Right atrium auricular region (tissue), 2 donors: ENCODE measurements around the gene CRIM1. TPM values are rescaled to one million over a fixed set of nuclear protein-coding genes. Genes with fewer than 3 reads are reported as not detected.

Source experiments
- DNase-seq: peaks from one replicate; pipeline ENCODE4 v3.0.0-alpha.2; 2019; ENCODE audit warnings: low spot score
- H3K27ac ChIP-seq, 2 donors: fragments of 200-600 bp; sonication (generic); 1 replicate in 1 of 2; 2 replicates in 1 of 2; pipeline ENCODE4 v1.5.1; 2016 to 2019
- H3K27me3 ChIP-seq, 2 donors: fragments of 200-600 bp; sonication (generic); one replicate each; pipeline versions ENCODE4 v1.5.1 to v1.6.0; 2017 to 2019
- H3K36me3 ChIP-seq: fragments of 200-600 bp; sonication (generic); one replicate; pipeline ENCODE4 v1.5.1; 2016
- H3K4me1 ChIP-seq, 2 donors: fragments of 200-600 bp; sonication (generic); one replicate each; pipeline versions ENCODE4 v1.5.1 to v1.6.0; 2017 to 2019
- H3K4me3 ChIP-seq, 2 donors: fragments of 200-600 bp; sonication (generic); 1 replicate in 1 of 2; 2 replicates in 1 of 2; pipeline ENCODE4 v1.5.1; 2017 to 2019; ENCODE audit warnings: mild to moderate bottlenecking in 1 of 2, moderate library complexity in 1 of 2
- H3K9me3 ChIP-seq, 2 donors: fragments of 200-600 bp; sonication (generic); one replicate each; pipeline ENCODE4 v1.5.1; 2019
- CTCF ChIP-seq, 2 donors: fragments of 200-600 bp; sonication (generic); IDR thresholded peaks; one replicate each; pipeline ENCODE4 v1.5.1; 2019; ENCODE audit warnings: antibody characterized with exemption in 2 of 2
- total RNA-seq, 2 donors: library from RNA; depleted of rRNA; stranded (reverse); fragments of >200 nt; gene quantifications; one replicate each; pipeline ENCODE4 v1.1.0, GENCODE V29; 2016

The CRIM1 gene
- total RNA-seq, 2 donors from 2014 or later: 49.1 to 71.3 TPM

- no peak for DNase-seq
- no peaks in the 10 kb centered on the region for H3K9me3 ChIP-seq
- TF ChIP-seq CTCF (IDR thresholded peaks at IDR 0.05): no peak
- no peak overlapping the region for H3K4me3 ChIP-seq
- H3K27ac ChIP-seq: no peak overlapping the region
- no peaks in the 10 kb centered on the region for H3K27me3 ChIP-seq
- H3K4me1 ChIP-seq: peaks cover 0 to 19% of the 10 kb centered on the region in 2 donors
- no peaks in the 10 kb centered on the region for H3K36me3 ChIP-seq
These were observed 178.8 kb downstream of the CRIM1 start for GRCh38 chr2:36534275-36534799.

- DNase-seq: no peak
- H3K4me3 ChIP-seq: no peak overlapping the region
- H3K27me3 ChIP-seq: no peaks in the 10 kb centered on the region
- H3K9me3 ChIP-seq: no peaks in the 10 kb centered on the region
- no peaks in the 10 kb centered on the region for H3K36me3 ChIP-seq
- no peak overlapping the region for H3K27ac ChIP-seq
- peaks cover 0 to 14% of the 10 kb centered on the region in 2 donors for H3K4me1 ChIP-seq
- TF ChIP-seq CTCF (IDR thresholded peaks at IDR 0.05): no peak
These were observed 179.5 kb downstream of the CRIM1 start for GRCh38 chr2:36535099-36535498.

- no peak overlapping the region for H3K27ac ChIP-seq
- no peaks in the 10 kb centered on the region for H3K27me3 ChIP-seq
- no peaks in the 10 kb centered on the region for H3K36me3 ChIP-seq
These were observed 181.2 kb downstream of the CRIM1 start for GRCh38 chr2:36536776-36537175.

GRCh38 chr2:36538335-36538734, 182.8 kb downstream of the CRIM1 start:
- H3K27ac ChIP-seq: no peak overlapping the region
- DNase-seq: no peak
- H3K4me3 ChIP-seq: no peak overlapping the region
- peaks cover 0 to 7% of the 10 kb centered on the region in 2 donors for H3K4me1 ChIP-seq
- H3K36me3 ChIP-seq: no peaks in the 10 kb centered on the region
- no peaks in the 10 kb centered on the region for H3K9me3 ChIP-seq
- TF ChIP-seq CTCF (IDR thresholded peaks at IDR 0.05): no peak
- no peaks in the 10 kb centered on the region for H3K27me3 ChIP-seq

More at GRCh38 chr2:36536776-36537175, 181.2 kb downstream of the CRIM1 start:
- Histone ChIP-seq H3K4me1 (no peaks in the 10 kb centered on the region), H3K4me3 (no peak overlapping the region), H3K9me3 (no peaks in the 10 kb centered on the region)
- DNase-seq: no peak
- no peak for TF ChIP-seq CTCF (IDR thresholded peaks at IDR 0.05)

GRCh38 chr2:36539631-36540030, 184.1 kb downstream of the CRIM1 start:
- H3K4me3 ChIP-seq: no peak overlapping the region
- H3K27me3 ChIP-seq: no peaks in the 10 kb centered on the region
- H3K27ac ChIP-seq: no peak overlapping the region
- no peak for TF ChIP-seq CTCF (IDR thresholded peaks at IDR 0.05)
- peaks cover 0 to 7% of the 10 kb centered on the region in 2 donors for H3K4me1 ChIP-seq
- DNase-seq: no peak
- H3K36me3 ChIP-seq: no peaks in the 10 kb centered on the region
- H3K9me3 ChIP-seq: no peaks in the 10 kb centered on the region
